Stimulated activated CD8-positive, alpha-beta memory T cell treated with anti-CD3 and anti-CD28 coated beads, Interleukin-4, amount 100 ng/mL, for 48 hours (primary cell): Measurements from ENCODE around the gene DOK6.
"Not testable (repeated sequence)": the region's sequence is repeated elsewhere in the genome, so short reads cannot be mapped to it uniquely, and the experiment has no call there.

Experiments used
- DNase-seq: peaks from one replicate; pipeline ENCODE4 v3.0.0-alpha.2; 2020

DOK6 gene

DNA sequence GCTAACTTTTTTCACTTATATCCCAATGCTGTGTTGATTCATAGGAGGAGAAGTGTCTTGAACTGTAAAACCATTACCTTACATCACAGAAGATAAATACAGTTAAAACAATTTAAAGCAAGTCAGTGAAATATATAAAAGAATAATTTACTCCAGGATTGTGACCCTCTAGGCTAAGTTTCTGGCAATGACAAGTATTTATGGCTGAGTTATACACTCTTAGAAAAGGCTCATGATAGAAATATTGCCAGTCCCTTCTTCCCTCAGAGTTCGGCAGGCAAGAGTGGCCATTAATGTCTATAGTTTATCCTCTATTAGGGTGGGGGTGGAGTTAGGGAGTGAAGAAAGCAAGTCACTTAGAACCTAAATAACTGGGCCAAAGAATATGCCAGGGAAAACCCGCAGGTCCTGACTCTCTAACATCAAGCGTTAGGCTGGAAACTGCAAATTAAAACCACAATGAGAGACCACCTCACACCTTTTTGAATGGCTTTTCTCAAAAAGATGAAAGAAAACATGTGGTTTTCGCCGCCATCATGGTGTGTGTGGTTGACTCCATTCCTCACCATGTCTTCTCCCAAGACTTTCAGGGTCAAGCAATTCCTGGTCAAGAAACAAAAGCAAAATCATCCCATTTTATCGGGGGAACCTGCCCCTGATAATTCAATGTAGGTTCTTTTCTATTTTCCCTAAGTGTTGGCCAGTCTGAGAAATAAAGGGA, 477.7 kb downstream of the DOK6 start:
- DNase-seq = no peak

DNA sequence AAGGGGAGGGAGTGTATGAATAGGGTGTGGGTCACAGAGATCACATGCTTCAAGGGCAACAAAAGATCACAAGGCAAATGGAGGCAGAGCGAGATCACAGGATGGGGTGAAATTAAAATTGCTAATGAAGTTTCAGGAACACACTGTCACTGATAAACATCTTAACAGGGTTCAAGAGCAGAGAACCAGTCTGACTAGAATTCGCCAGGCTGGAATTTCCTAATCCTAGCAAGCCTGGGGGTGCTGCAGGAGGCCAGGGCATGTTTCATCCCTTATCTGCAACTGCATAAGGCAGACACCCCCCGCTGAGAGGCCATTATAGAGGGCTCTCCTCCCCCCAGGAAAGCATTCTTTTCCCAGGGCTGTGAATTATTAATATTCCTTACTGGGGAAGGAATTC, 478.4 kb downstream of the DOK6 start:
- DNase-seq = not testable (repeated sequence)

DNA sequence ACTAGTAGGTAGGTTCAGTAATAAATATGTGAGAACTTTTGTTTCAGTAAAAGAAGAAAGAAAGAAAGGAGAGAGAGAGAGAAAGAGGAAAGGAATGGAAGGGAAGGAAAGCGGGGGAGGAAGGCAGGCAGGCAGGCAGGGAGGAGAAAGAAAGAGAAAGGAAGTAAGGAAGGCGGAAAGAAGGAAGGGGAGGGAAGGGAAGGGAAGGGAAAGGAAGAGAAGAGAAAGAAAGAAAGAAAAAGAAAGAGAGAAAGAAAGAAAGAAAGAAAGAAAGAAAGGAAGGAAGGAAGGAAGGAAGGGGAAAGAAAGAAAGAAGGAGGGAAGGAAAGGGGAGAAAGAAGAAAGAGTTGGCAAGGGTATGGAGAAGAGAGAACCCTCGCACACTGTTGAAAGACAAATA, 479.4 kb downstream of the DOK6 start:
- DNase-seq = no peak

DNA sequence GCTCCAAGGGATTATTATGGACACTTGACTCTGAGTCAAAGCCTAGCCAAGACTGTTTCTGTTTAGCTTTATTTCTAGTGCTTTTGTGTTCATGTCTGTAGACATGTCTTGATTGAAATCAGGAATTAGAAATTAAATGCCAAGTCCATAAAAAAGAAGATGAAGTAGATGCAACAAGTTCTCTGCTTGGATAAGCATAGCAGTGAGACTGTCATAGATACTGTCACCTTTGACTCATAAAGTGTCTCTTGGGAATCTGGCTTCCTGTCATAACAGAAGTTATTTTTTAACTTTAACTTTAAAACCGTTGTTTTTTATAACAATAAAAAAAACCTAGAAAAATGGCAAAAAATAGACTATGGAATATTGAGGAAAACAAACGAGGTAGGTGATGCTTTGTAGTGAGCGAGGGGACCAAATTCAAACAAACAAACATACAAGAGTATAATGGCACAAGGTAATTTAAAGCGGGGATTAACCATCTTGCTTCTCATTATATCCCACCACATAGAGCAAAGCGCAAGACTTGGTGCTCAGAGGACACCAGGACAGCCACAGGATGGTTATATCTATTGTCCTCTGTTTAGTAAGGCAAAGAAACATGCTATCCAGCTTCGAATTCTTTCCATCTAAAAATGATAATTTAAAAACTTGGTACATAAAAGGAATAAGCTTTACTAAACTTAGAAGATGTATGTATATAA, 482.4 kb downstream of the DOK6 start:
- no peak for DNase-seq

DNA sequence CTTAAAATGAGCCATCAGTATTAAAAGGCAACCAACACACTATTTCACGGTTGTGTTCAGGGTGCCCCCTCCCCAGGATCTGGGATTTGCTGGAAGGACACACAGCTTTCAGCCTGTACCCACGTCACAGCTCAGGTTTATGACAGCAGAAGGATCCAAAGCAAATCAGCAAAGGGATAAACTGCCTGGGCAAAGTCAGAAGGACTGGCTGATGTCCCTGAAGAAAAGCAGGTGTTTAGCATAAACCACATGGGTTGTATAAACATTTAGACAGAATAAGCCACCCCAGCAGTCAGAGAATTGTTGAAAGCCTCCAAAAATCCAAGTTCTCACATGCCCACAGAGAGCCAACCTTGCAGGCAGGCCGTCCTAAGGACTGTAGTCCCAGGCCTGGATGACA, 483.1 kb downstream of the DOK6 start:
- DNase-seq = no peak

DNA sequence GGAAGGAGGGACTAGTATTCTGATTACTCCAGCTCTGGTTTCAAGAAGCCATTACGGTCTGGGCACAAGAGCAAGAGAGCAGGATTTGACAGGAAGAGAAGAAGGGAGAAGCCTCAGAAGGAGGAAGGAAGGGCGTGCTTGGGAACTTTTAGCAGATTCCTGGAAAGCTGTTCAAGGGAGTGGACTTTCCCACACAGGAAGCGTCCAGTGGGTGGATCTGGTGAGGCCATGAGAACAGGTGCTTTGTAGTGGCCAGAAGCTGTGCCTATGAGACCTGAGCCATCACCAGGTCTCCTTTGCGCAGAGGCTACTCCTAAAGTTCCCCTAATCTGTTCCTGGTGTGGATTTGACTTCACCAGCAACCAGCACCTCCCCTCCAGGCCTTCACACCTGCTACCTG, 484.7 kb downstream of the DOK6 start:
- DNase-seq = no peak

DNA sequence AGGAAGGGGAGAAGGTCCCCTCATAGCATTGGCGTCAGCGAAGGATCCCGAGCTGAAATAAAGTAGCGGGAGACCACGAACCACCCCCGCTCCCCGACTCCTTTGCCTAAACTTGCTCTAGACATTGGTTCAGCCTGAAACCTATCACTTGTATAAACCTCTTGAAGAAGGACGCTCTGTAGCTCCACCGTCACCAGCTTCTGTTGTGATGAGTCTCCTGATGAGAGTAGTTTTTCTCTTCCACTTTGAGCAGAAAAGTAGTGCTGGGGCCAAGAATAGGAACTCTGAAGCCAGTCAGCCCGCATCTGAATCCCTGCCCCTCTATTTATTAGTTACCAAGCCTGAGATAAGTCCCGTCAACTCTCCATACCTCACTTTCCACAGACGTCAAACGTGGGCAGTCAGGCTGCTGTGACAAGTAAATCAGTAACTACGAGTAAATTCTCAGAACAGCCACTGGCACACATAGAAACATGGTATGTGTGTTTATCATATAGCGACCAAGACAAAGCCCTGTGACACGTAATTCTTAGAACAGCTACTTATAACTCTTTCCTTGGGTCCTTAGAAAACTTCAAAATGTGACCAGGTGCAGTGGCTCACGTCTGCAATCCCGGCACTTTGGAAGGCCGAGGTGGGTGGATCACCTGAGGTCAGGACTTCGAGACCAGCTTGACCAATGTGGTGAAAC, 485.3 kb downstream of the DOK6 start:
- peak; percentile 70 for DNase-seq

DNA sequence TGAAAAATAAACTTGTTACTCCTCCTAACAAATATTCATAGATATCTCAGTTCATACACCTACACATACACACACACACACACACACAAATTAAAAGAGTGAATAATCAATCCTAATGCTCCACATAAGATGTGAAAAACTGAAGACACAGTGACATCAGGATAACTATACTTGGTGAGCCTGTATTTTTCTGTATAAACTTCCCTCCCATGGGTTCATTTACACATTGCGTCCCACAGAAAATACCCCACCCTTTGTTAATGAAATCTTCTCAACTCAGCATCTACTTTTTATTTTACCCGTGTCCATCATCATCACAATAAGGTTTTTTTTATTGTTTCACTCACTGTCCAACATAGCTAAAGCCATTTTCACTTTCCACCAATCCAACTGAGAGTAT, 486.6 kb downstream of the DOK6 start:
- no peak for DNase-seq

DNA sequence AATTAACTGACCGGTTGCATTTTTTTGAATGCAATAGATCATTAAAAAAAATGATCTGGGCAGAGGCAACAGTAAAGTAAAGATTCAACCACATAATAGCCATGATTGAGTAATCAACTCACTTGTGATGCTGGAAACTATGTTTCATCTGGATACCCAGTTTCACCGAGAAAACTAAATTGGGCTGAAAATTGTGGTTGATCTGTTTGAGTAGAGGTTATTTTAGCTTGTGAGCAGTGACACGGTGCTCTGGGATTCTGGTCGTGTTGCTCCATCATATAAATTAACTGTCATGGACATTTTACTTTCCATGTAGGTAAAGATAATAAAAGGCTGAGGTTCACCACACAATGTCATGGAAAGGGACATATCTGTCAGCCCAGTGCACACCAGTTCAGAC, 488.3 kb downstream of the DOK6 start:
- DNase-seq = no peak

DNA sequence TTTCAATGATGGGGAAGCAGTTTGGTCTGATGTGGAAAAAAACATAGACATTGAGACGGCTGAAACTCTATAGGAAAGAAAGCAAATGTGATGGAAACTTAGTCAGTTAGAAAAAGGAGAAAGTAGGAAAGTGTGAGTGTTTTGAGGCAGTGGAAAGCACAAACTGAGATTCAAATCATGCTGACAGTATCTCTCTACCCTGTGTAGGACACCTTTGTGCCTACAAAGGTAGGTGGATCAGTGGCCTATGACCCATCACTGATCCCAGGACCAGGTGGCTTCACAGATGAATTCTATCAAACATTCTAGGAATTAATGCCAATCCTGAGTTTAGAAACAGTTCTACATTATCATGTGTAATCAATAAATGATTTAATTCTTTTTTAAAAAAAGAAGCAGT, 489.9 kb downstream of the DOK6 start:
- no peak for DNase-seq

DNA sequence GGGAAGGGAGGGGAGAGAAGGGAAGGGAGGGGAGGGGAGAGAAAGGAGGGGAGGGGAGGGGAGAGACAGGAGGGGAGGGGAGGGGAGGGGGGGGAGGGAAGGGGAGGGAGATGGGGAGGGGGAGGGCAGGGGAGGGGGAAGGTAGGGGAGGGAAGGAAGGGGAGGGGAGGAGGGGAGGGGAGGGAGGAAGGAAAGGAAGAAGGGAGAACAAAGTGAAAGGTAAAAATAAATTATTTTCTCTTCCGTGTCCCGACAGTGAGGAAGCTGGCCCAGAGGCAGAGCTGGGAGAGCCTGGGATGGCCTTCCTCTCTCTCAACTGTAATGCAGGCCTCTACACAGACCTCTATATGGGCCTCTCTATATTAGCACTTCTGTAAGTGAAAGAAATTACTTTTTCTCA, 493.8 kb downstream of the DOK6 start:
- DNase-seq = no peak

DNA sequence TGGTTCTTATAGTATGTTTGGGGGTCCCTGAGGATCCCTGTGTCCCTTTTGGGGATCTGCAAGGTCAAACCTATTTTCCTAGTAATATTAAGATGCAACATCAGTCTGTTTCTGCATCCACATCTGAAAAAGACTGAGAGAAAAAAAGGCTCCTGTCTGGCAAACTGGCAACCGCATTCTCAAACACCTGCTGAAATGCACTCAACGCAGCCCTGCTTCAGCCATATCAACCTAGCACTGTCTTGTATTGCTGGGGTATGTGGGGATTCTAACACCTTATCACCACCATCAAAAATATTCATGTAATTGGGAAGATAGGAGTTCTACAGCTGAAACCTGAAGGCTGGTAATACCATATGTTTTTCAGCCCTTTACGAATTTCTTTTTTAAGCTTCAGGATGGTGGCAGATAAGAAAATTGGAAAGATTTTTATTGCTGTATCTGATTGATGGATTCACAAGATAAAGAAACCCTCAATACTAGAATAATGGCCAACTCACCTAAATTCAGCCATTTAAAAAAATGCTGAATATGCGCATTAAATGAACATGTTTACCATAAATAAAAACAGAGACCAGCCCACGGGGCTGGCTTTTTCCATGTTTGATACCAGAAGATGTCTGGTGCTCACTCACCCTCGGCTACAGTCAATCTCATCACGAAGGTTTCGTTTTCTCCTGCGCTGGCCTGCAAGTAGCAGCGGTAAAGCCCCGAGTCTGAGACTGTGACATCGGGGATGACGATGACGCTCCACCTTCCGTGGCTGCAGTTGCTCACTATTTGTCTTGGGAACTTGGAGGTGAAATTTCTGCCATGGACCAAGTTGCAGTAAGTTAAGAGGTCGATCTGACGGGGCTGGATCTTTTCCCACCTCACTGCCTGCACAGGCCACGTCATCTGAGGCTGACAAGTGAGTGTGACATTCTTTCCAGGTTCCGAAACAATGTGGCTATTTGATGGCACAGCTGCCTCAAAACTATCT, 494.7 kb downstream of the DOK6 start:
- no peak for DNase-seq

DNA sequence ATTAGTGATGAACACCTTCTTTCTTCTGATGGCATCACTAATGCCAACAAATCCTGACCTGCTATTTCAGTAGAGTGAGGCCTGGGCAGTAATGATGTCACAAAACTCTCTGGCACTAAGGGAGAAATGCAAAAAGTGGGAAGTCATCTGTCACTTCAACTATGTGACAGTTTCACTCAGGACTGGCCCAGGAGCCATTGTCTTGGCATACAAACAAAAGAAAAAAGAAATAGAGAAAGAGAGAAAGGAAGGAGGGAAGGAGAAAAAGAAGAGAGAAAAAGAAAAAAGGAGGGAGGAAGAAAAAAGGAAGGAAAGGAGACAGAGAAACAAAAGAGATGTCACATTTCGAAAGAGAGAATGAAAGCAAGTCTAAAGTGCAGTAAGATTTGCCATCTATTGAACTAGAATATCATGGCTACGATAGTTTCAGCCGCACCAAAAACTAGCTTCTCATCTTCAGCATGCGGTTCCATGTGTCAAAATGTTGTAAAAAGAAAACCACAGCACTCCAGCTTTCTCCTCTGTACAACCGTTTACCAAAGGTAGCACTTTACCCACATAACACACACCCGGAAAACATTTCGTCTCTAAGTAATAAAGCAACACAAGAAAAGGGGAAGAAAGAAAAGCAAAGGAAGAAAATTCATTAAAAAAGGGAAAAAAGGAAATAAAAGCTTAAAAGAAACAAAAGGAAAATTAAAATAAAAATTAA, 496.9 kb downstream of the DOK6 start:
- no peak for DNase-seq

DNA sequence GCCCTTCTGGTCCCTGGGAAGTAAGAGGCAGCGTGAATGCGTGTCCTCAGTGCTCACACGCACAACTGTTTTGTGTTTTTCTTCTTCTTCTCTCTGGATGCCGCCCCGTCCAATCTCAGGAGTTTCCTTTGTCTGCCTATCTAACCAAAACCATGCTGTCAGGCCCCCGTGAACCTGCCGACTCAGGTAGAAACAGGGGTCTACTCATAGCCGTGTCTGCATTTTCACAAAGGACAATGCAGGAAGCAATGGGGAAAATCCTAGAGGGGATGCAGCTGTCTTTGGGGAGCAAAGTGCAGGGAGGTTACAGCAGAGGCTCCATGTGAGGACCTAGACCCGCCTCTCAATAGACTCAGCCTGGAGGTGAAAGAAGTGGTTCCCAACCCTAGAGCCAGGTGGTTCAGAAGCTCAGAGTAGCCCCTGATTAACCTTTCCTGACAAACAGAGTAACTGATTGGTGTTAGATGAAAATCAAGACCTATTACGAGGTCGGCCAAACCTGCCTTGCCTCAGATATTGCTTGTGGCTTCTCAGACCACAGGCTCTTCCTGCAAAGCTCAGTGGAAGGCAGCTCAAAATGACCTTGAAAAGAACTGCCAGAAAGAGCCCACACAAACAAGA, 497.7 kb downstream of the DOK6 start:
- DNase-seq = peak; percentile 53
